HG03060 (cell line): Measurements from ENCODE around the gene ALCAM.

Source experiments
- ATAC-seq: cut with Tn5 transposase; IDR thresholded peaks from one replicate; pipeline ENCODE4 v1.9.1; 2021; ENCODE audit warnings: low read depth, moderate number of reproducible peaks; ENCODE audit not compliant: unreplicated experiment

Gene ALCAM

GRCh38 chr3:105423397-105423796 lies 56.7 kb downstream of the ALCAM start:
- ATAC-seq, result no peak

GRCh38 chr3:105424412-105425152 lies 57.9 kb downstream of the ALCAM start:
- no peak for ATAC-seq

- no peak for ATAC-seq
These were observed 58.4 kb downstream of the ALCAM start for GRCh38 chr3:105425153-105425502.

GRCh38 chr3:105427332-105427731 lies 60.6 kb downstream of the ALCAM start:
- ATAC-seq, result no peak

- ATAC-seq, result no peak
These were observed 62.5 kb downstream of the ALCAM start for GRCh38 chr3:105429034-105429762.

GRCh38 chr3:105430455-105430854 lies 63.7 kb downstream of the ALCAM start:
- no peak for ATAC-seq

- no peak for ATAC-seq
These were observed 64.5 kb downstream of the ALCAM start for GRCh38 chr3:105431200-105431599.

GRCh38 chr3:105435277-105435676 lies 68.6 kb downstream of the ALCAM start:
- ATAC-seq, result no peak

- ATAC-seq, result no peak
These were observed 70.0 kb downstream of the ALCAM start for GRCh38 chr3:105436687-105437086.

GRCh38 chr3:105440113-105440512 lies 73.4 kb downstream of the ALCAM start:
- no peak for ATAC-seq

GRCh38 chr3:105444725-105445124 lies 78.0 kb downstream of the ALCAM start:
- ATAC-seq, result no peak

GRCh38 chr3:105448338-105448982 lies 81.8 kb downstream of the ALCAM start:
- no peak for ATAC-seq

GRCh38 chr3:105449414-105449813 lies 82.7 kb downstream of the ALCAM start:
- ATAC-seq, result no peak

- no peak for ATAC-seq
These were observed 89.3 kb downstream of the ALCAM start for GRCh38 chr3:105456017-105456416.

GRCh38 chr3:105458518-105459215 lies 92.0 kb downstream of the ALCAM start:
- no peak for ATAC-seq

GRCh38 chr3:105459566-105460290 lies 93.0 kb downstream of the ALCAM start:
- ATAC-seq, result no peak

- no peak for ATAC-seq
These were observed 96.9 kb downstream of the ALCAM start for GRCh38 chr3:105463620-105464019.

- no peak for ATAC-seq
These were observed 98.6 kb downstream of the ALCAM start for GRCh38 chr3:105465251-105465853.

GRCh38 chr3:105466072-105466471 lies 99.4 kb downstream of the ALCAM start:
- ATAC-seq, result no peak
